IMR-90 (cell line): ENCODE results near the gene CDK6. TPM values are rescaled to one million over a fixed set of nuclear protein-coding genes. Genes with fewer than 3 reads are reported as not detected.

Source experiments
- ATAC-seq: fragments of 200-7000 bp; cut with Tn5 transposase; 2 replicates; pipeline ENCODE4 v1.9.1; 2020; ENCODE audit warnings: low read depth, mild to moderate bottlenecking, moderate library complexity
- BruUV-seq: library from RNA; stranded (reverse); fragments of 400-500 nt; replicated peaks from 2 replicates; lab custom pipeline; 2021; lab: Mats Ljungman, UMichigan
- CTCF ChIA-PET: fragments of 300-600 bp; formaldehyde crosslinking; extraction: SDS; loops from one replicate; lab custom pipeline; 2021; ENCODE audit warnings: antibody characterized with exemption; lab: Yijun Ruan, JAX
- POLR2A ChIA-PET: fragments of 300-600 bp; sonication (Branson Sonifier 250); formaldehyde crosslinking; loops from one replicate; lab custom pipeline; 2022; ENCODE audit warnings: antibody characterized with exemption; ENCODE audit not compliant: unreplicated experiment; lab: Charles Lee
- DNase-seq: peaks from one replicate; pipeline ENCODE4 v3.0.0; 2013
- H2AFZ ChIP-seq: replicated peaks from 2 replicates; pipeline ENCODE3; 2013; ENCODE audit warnings: low read length, mild to moderate bottlenecking; ENCODE audit not compliant: poor library complexity
- H2AK5ac ChIP-seq: 2 replicates; pipeline ENCODE4 v1.6.1; 2013; ENCODE audit warnings: low read depth, low read length, inconsistent platforms
- H2AK9ac ChIP-seq: replicated peaks from 2 replicates; pipeline ENCODE3; 2013; ENCODE audit warnings: mild to moderate bottlenecking, low read depth, low read length, moderate library complexity; ENCODE audit not compliant: poor library complexity
- H2BK120ac ChIP-seq: 2 replicates; pipeline ENCODE4 v1.6.1; 2013; ENCODE audit warnings: low read depth, low read length, inconsistent platforms
- H2BK15ac ChIP-seq: 3 replicates; pipeline ENCODE4 v1.6.1; 2013; ENCODE audit warnings: low read depth, low read length, inconsistent platforms
- H2BK20ac ChIP-seq: 2 replicates; pipeline ENCODE4 v1.6.1; 2013; ENCODE audit warnings: low read depth, mild to moderate bottlenecking, inconsistent platforms, low read length, moderate library complexity
- H2BK5ac ChIP-seq: 2 replicates; pipeline ENCODE4 v1.6.1; 2013; ENCODE audit warnings: mild to moderate bottlenecking, low read depth, low read length, inconsistent platforms; ENCODE audit not compliant: poor library complexity, severe bottlenecking
- H3K14ac ChIP-seq: replicated peaks from 2 replicates; pipeline ENCODE4 v1.6.1; 2013; ENCODE audit warnings: low read depth, low read length, inconsistent platforms
- H3K18ac ChIP-seq: 2 replicates; pipeline ENCODE4 v1.6.1; 2013; ENCODE audit warnings: low read depth, low read length, control low read depth
- H3K23ac ChIP-seq: 2 replicates; pipeline ENCODE4 v1.6.1; 2013; ENCODE audit warnings: low read depth, low read length, inconsistent platforms
- H3K27ac ChIP-seq: 2 replicates; pipeline ENCODE4 v1.5.1; 2013; ENCODE audit warnings: mild to moderate bottlenecking, control low read depth, low read length; ENCODE audit not compliant: insufficient read depth
- H3K27me3 ChIP-seq: 2 replicates; pipeline ENCODE4 v1.6.1; 2013; ENCODE audit warnings: low read length; ENCODE audit not compliant: control insufficient read depth, insufficient read depth
- H3K36me3 ChIP-seq: 2 replicates; pipeline ENCODE4 v1.6.1; 2013; ENCODE audit warnings: low read length, mixed read lengths; ENCODE audit not compliant: control insufficient read depth, insufficient read depth
- H3K4ac ChIP-seq: 2 replicates; pipeline ENCODE4 v1.6.1; 2013; ENCODE audit warnings: low read depth, low read length, inconsistent platforms
- H3K4me1 ChIP-seq: 2 replicates; pipeline ENCODE4 v1.6.1; 2013; ENCODE audit warnings: low read length, mixed read lengths; ENCODE audit not compliant: control insufficient read depth, insufficient read depth
- H3K4me2 ChIP-seq: 2 replicates; pipeline ENCODE4 v1.6.1; 2013; ENCODE audit warnings: low read depth, mild to moderate bottlenecking, control low read depth, low read length, moderate library complexity
- H3K4me3 ChIP-seq: 2 replicates; pipeline ENCODE4 v1.5.1; 2013; ENCODE audit warnings: low read depth, mild to moderate bottlenecking, control low read depth, low read length, moderate library complexity; ENCODE audit not compliant: insufficient read depth
- H3K56ac ChIP-seq: 2 replicates; pipeline ENCODE4 v1.6.1; 2013; ENCODE audit warnings: low read length, inconsistent platforms; ENCODE audit not compliant: insufficient read depth; ENCODE audit errors: extremely low read depth
- H3K79me1 ChIP-seq, 2 experiments: 2 replicates each; pipeline ENCODE4 v1.6.1; 2013; ENCODE audit warnings: low read length in 2 of 2, inconsistent platforms in 1 of 2, low read depth in 1 of 2
- H3K9ac ChIP-seq: 2 replicates; pipeline ENCODE4 v1.6.1; 2013; ENCODE audit warnings: low read depth, low read length, control low read depth
- H3K9me1 ChIP-seq: 2 replicates; pipeline ENCODE4 v1.6.1; 2013; ENCODE audit warnings: low read length, inconsistent platforms; ENCODE audit not compliant: insufficient read depth
- H3K9me3 ChIP-seq: 2 replicates; pipeline ENCODE4 v1.6.1; 2013; ENCODE audit warnings: low read length; ENCODE audit not compliant: control insufficient read depth, insufficient read depth
- H4K20me1 ChIP-seq: 2 replicates; pipeline ENCODE4 v1.6.1; 2013; ENCODE audit warnings: low read length, inconsistent platforms; ENCODE audit not compliant: insufficient read depth
- H4K5ac ChIP-seq: 2 replicates; pipeline ENCODE4 v1.6.1; 2013; ENCODE audit warnings: mild to moderate bottlenecking, low read depth, low read length, control low read depth
- H4K8ac ChIP-seq, 2 experiments: 2 replicates each; pipeline ENCODE4 v1.6.1; 2013; ENCODE audit warnings: low read depth in 2 of 2, low read length in 2 of 2, control low read depth in 1 of 2, inconsistent platforms in 1 of 2
- H4K91ac ChIP-seq: 2 replicates; pipeline ENCODE4 v1.6.1; 2013; ENCODE audit warnings: low read depth, low read length, inconsistent platforms; ENCODE audit not compliant: insufficient read depth
- CEBPB ChIP-seq: IDR thresholded peaks from 2 replicates; pipeline ENCODE4 v1.6.1; 2012; ENCODE audit warnings: low read depth, low read length, improper control_type of control experiment
- CHD1 ChIP-seq: IDR thresholded peaks from 2 replicates; pipeline ENCODE4 v1.6.1; 2012; ENCODE audit warnings: low read depth, low read length, improper control_type of control experiment
- CTCF ChIP-seq: conservative IDR thresholded peaks from 2 replicates; pipeline ENCODE4 v1.5.1; 2012; ENCODE audit warnings: mild to moderate bottlenecking, low read depth, low read length, improper control_type of control experiment
- ELK1 ChIP-seq: fragments of 150-350 bp; IDR thresholded peaks from 2 replicates; pipeline ENCODE4 v1.6.1; 2016; ENCODE audit warnings: low read depth, mild to moderate bottlenecking, low read length, moderate library complexity, borderline replicate concordance
- FOS ChIP-seq: fragments of 150-350 bp; IDR thresholded peaks from 2 replicates; pipeline ENCODE4 v1.6.1; 2016; ENCODE audit warnings: low read depth, low read length
- MAFK ChIP-seq: IDR thresholded peaks from 2 replicates; pipeline ENCODE4 v1.6.1; 2012; ENCODE audit warnings: low read depth, low read length, improper control_type of control experiment
- MAZ ChIP-seq: IDR thresholded peaks from 2 replicates; pipeline ENCODE4 v1.6.1; 2012; ENCODE audit warnings: low read depth, mild to moderate bottlenecking, low read length, improper control_type of control experiment, moderate library complexity, borderline replicate concordance
- NFE2L2 ChIP-seq: fragments of 150-350 bp; IDR thresholded peaks from 2 replicates; pipeline ENCODE4 v1.6.1; 2016; ENCODE audit warnings: low read depth, mild to moderate bottlenecking, low read length
- POLR2A ChIP-seq: IDR thresholded peaks from 2 replicates; pipeline ENCODE4 v1.6.1; 2012; ENCODE audit warnings: mild to moderate bottlenecking, low read depth, low read length
- RAD21 ChIP-seq: IDR thresholded peaks from 2 replicates; pipeline ENCODE4 v1.6.1; 2012; ENCODE audit warnings: low read length, improper control_type of control experiment
- RCOR1 ChIP-seq: IDR thresholded peaks from 2 replicates; pipeline ENCODE4 v1.6.1; 2012; ENCODE audit warnings: mild to moderate bottlenecking, low read length, improper control_type of control experiment; ENCODE audit not compliant: insufficient replicate concordance
- RFX5 ChIP-seq: IDR thresholded peaks from 2 replicates; pipeline ENCODE4 v1.8.0; 2012; ENCODE audit warnings: low read depth, mild to moderate bottlenecking, low read length, moderate library complexity
- USF2 ChIP-seq: fragments of 150-350 bp; IDR thresholded peaks from 2 replicates; pipeline ENCODE4 v1.6.1; 2017; ENCODE audit warnings: mild to moderate bottlenecking, antibody characterized with exemption, low read length, low read depth
- WGBS, 2 experiments: methylation state at CpG; one replicate each; pipeline versions ENCODE4 v1.1.5 to v1.1.7; 2013; ENCODE audit warnings: missing lambda C conversion rate in 2 of 2; ENCODE audit not compliant: insufficient read length in 1 of 2; ENCODE audit errors: extremely low coverage in 2 of 2; 5-methylcytosine and 5-hydroxymethylcytosine counted together
- dilution Hi-C: fragments of 300-500 bp; cut with HindIII; formaldehyde crosslinking; loops from one replicate; pipeline ENCODE4 v1.14.3; 2018; ENCODE audit warnings: low sequenced_read_pairs; ENCODE audit not compliant: unreplicated experiment
- in situ Hi-C: fragments of 300-500 bp; cut with MboI; formaldehyde crosslinking; loops from 3 replicates; pipeline ENCODE4 v1.14.3; 2019; ENCODE audit warnings: low sequenced_read_pairs, inconsistent platforms, mixed read lengths
- intact Hi-C: fragments of 100-400 bp; cut with micrococcal nuclease; formaldehyde crosslinking; loops from 2 replicates; pipeline ENCODE4 v1.10.0; 2022
- polyA plus RNA-seq, 3 experiments: library from polyadenylated mRNA; depleted of rRNA; stranded (reverse); fragments of >200 nt; gene quantifications; 2 replicates each; pipeline ENCODE4 v1.2.3, GENCODE V29; 2012; ENCODE audit warnings: low replicate concordance in 1 of 3
- total RNA-seq: library from RNA; depleted of rRNA; stranded (reverse); fragments of >200 nt; gene quantifications from 2 replicates; pipeline ENCODE4 v1.2.3, GENCODE V29; 2012

CDK6 gene
- total and polyA plus RNA-seq, 2 of the 4 experiments (the other 2 are of a cell fraction), result 21.5 to 195 TPM

GRCh38 chr7:92833024-92833765 lies 3.2 kb downstream of the CDK6 start:
- 0 out of 2 replicates have a peak, but pooled peaks cover 3% of the 10 kb centered on the region for H3K9me1 ChIP-seq
- H3K36me3 ChIP-seq, result peaks cover 7% of the 10 kb centered on the region
- peak overlapping the region; percentile 89 for H2AK5ac ChIP-seq
- peak overlapping the region; percentile 96 for H3K18ac ChIP-seq
- no peaks in the 10 kb centered on the region for H3K27me3 ChIP-seq
- H2AK9ac ChIP-seq, result peak overlapping the region; percentile 87
- H4K5ac ChIP-seq, result peak overlapping the region; percentile 72
- in situ Hi-C loops, result loop anchor here (5.0 kb wide), 2 partner anchors 136 to 219 kb away; no protein-coding TSS in a partner anchor
- peak overlapping the region; percentile 93 for H2BK5ac ChIP-seq
- no TSS peak for BruUV-seq
- H2BK15ac ChIP-seq, result peak overlapping the region; percentile 77; the same call in 2 of the 3 replicates
- intact Hi-C loops, result loop anchor here (1.0 to 5.0 kb wide), 5 partner anchors 66 to 394 kb away; partner anchors contain the start of gene HEPACAM2
- peak overlapping the region; percentile 81 for H2AFZ ChIP-seq
- DNase-seq, result peak; percentile 74
- H3K4ac ChIP-seq, result peak overlapping the region; percentile 97
- POLR2A ChIA-PET, result interaction anchor here (0.7 to 0.9 kb wide), 2 partner anchors 10 to 449 kb away, joined by 3 to 4 read pairs; no protein-coding TSS in a partner anchor
- peak overlapping the region; percentile 99 for H3K14ac ChIP-seq
- H3K23ac ChIP-seq, result peak overlapping the region; percentile 100
- CTCF ChIA-PET, result interaction anchor here (0.6 to 1.1 kb wide), 5 partner anchors 67 to 212 kb away, joined by 3 to 4 read pairs (median 4); no protein-coding TSS in a partner anchor
- peak overlapping the region; percentile 98 for H3K9ac ChIP-seq
- dilution Hi-C loops, result no loop called here
- H3K56ac ChIP-seq, result peak overlapping the region; percentile 98
- no peaks in the 10 kb centered on the region for H3K9me3 ChIP-seq
- H3K4me2 ChIP-seq, result peak overlapping the region; percentile 96
- peak; percentile 3 for ATAC-seq
- H3K4me1 ChIP-seq, result peaks cover 6% of the 10 kb centered on the region; the same call in 1 of the 2 replicates
- H2BK120ac ChIP-seq, result peak overlapping the region; percentile 85
- peak overlapping the region; percentile 98 for H3K4me3 ChIP-seq
- WGBS, 2 experiments, result 1% methylated on average over 21 of the region's 83 CpGs; no CpG with 5 or more reads in 1 of the 2 experiments
- peak overlapping the region; percentile 98 for H3K27ac ChIP-seq
- H4K20me1 ChIP-seq, result peaks cover 39% of the 10 kb centered on the region
- peak overlapping the region; percentile 80 to 93; a peak in 3 of 4 replicates for H4K8ac ChIP-seq
- peaks cover 0 to 26% of the 10 kb centered on the region in 2 experiments; a peak in 2 of 4 replicates for H3K79me1 ChIP-seq
- H4K91ac ChIP-seq, result peak overlapping the region; percentile 97
- peak overlapping the region; percentile 88 for H2BK20ac ChIP-seq
- TF ChIP-seq CHD1 (no peak), MAFK (no peak), CTCF (peak; percentile 58), RCOR1 (no peak), USF2 (peak; percentile 49; the same call in 1 of the 2 replicates), RAD21 (peak; percentile 71), CEBPB (no peak), ELK1 (no peak), RFX5 (no peak), NFE2L2 (no peak), POLR2A (peak; percentile 32; the same call in 1 of the 2 replicates), FOS (no peak), MAZ (no peak)
